GM12872 (cell line): Measurements from ENCODE around the gene MAST3.

Source experiments
- TF ChIP-seq, protein P1 (sequence below): IDR thresholded peaks from 3 replicates; pipeline ENCODE4 v1.5.1; 2011; ENCODE audit warnings: low read depth, mild to moderate bottlenecking, low read length, moderate library complexity; ENCODE audit not compliant: insufficient read depth

MAST3 gene

GRCh38 chr19:18070181-18070580, 27.4 kb upstream of the MAST3 start:
- TF ChIP-seq, protein P1, sequence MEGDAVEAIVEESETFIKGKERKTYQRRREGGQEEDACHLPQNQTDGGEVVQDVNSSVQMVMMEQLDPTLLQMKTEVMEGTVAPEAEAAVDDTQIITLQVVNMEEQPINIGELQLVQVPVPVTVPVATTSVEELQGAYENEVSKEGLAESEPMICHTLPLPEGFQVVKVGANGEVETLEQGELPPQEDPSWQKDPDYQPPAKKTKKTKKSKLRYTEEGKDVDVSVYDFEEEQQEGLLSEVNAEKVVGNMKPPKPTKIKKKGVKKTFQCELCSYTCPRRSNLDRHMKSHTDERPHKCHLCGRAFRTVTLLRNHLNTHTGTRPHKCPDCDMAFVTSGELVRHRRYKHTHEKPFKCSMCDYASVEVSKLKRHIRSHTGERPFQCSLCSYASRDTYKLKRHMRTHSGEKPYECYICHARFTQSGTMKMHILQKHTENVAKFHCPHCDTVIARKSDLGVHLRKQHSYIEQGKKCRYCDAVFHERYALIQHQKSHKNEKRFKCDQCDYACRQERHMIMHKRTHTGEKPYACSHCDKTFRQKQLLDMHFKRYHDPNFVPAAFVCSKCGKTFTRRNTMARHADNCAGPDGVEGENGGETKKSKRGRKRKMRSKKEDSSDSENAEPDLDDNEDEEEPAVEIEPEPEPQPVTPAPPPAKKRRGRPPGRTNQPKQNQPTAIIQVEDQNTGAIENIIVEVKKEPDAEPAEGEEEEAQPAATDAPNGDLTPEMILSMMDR = no peak

DNA sequence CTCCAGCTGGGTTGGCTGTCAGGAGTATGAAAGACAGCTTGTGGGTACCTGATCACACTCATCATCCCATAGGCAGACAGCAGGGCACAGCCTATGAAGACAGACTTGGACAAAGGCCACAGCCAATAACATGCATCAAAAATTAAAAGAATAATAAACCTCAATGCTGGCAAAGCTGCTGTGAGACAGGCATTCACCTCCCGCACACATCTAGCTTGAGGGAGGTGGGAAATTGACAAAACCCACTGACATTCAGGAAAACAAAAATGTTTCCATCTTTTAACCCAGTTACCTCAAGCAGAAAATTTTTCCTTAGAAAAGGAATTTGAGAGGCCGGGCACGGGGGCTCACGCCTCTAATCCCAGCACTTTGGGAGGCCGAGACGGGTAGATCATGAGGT, 25.2 kb upstream of the MAST3 start:
- TF ChIP-seq, protein P1 = no peak

DNA sequence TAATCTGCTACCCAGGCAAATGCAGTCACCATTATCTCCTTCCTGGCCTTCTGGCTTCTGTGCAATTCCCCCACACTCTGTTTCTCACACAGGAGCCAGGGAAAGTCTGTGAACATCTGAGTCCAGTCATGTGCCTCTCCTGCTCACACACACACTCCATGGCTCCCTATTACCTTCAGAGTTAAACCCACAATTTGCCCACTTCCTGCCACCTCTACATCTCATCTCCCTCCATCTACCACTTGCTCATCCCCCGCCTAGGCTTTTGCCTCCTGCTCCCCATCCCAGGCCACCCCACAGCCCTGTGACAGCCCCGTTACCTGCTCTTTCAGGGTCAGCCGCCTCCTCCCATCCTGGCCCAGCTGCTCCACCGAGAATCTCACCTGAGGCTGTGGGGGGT, 24.4 kb upstream of the MAST3 start:
- TF ChIP-seq, protein P1 = no peak

- TF ChIP-seq, protein P1 = no peak
Measured at GRCh38 chr19:18074192-18074591, 23.4 kb upstream of the MAST3 start.

- TF ChIP-seq, protein P1 = no peak
Measured at GRCh38 chr19:18083929-18084684, 13.5 kb upstream of the MAST3 start.

DNA sequence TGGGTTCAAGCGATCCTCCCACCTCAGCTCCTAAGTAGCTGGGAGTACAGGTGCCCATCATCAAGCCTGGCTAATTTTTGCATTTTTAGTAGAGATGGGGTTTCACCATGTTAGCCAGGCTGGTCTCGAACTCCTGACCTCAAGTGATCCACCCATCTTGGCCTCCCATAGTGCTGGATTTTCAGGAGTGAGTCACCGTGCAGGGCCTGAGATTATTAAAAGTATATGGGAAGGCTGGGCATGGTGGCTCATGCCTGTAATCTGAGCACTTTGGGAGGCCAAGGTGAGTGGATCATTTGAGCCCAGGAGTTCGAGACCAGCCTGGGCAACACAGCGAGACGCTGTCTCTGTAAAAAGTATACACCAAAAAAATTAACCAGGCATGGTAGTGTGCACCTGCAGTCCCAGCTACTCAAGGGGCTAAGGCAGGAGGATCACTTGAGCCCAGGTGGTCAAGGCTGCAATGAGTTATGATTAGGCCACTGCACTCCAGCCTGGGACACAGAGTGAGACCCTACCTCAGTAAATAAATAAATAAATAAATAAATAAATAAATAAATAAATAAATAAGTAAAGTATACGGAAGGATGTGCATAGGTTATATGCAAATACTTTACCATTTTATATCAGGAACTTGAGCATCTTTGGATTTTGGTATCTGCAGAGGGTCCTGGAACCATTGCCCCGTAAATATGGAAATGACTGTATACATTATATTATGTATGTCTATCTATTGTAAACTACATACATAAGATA, 11.7 kb upstream of the MAST3 start:
- TF ChIP-seq, protein P1 = no peak

DNA sequence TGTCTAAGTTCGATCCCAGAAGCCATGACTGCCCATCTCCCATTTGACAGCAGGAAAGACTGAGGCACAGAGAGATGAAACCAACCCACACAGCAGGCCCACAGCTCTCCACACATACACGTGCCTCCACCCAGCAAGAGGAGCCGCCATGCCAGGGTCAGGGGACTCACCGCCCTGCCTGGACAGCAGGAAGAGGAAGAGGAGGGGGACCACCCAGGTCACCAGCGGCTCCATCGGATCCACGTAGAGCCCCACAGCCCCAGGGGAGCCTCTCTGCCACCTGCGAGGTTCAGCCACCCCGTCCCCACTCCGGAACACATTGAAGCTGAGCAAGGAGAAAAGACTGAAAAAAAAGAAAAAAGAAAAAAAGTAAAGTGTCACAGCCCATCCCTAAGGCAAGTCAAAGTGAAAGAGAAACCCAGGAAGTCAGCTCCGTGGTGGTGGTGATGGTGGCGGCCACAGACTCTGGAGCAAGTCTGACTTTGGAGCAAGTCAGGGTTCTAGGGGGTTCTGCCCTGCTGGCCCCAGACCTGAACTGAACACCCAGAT, 10.9 kb upstream of the MAST3 start, which contains the start of gene IL12RB1:
TSS of gene IL12RB1 (minus strand) at position 345 of the 549 bp plus-strand sequence. CDS start at position 234, 111 bp downstream.
- TF ChIP-seq, protein P1 = no peak
